ENCODE measurements around the gene TSEN2. TPM values are rescaled to one million over a fixed set of nuclear protein-coding genes. Genes with fewer than 3 reads are reported as not detected.
"Not testable (repeated sequence)": the region's sequence is repeated elsewhere in the genome, so short reads cannot be mapped to it uniquely, and the experiment has no call there.

TSEN2 gene
- 20.2 and 22.1 TPM in 2 replicates for total RNA-seq (2014; rRNA removed; shearing (Covaris generic))
- 34.0 and 44.9 TPM in 2 replicates for polyA plus RNA-seq (2014; cell fraction: nucleus; rRNA removed)

DNA sequence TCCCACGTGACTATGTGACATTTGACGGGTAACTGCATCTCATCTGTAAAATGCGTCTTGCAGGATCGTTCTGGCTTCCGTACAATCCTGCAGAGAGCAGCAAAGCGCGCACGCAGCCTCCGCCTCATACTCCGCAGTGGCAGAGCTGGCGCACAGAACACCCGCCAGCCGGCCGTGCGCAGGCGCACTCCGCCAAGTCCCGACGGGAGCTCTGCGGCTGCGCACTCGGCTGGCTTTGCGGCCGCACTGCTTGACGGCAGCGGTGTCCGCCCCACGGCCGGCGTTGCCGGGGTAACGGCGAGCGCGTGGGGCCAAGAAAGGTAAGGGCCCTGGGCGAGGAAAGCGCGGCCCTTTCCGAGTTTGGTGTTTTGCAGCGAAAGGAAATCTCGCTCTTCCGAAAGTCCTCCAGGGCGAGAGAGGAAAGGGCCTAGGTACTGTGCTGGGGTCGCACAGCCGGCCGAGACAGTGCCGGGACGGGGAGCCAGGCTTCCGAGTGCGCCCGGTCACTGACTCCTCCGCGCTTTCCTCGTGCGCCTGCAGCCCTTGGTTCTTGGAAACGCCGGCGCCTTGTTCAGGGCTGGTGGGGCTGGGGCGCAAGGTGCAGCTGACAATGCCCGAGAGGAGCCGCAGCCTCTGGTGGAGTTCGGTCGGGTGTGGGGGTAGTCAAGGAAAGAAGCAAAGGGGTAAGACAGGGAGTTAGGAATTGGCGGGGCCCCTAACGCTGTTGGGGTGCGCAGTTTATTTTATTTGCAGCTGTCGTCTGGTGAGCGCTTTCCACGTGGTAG, at the start of gene TSEN2:
Gene TSEN2, plus strand, starts transcription at position 283 of the 785 bp plus-strand sequence. CDS start 5,321 bp downstream, outside the sequence.
- DNase-seq (ENCODE audit: extremely low read depth, low read depth) = peak; percentile 85

DNA sequence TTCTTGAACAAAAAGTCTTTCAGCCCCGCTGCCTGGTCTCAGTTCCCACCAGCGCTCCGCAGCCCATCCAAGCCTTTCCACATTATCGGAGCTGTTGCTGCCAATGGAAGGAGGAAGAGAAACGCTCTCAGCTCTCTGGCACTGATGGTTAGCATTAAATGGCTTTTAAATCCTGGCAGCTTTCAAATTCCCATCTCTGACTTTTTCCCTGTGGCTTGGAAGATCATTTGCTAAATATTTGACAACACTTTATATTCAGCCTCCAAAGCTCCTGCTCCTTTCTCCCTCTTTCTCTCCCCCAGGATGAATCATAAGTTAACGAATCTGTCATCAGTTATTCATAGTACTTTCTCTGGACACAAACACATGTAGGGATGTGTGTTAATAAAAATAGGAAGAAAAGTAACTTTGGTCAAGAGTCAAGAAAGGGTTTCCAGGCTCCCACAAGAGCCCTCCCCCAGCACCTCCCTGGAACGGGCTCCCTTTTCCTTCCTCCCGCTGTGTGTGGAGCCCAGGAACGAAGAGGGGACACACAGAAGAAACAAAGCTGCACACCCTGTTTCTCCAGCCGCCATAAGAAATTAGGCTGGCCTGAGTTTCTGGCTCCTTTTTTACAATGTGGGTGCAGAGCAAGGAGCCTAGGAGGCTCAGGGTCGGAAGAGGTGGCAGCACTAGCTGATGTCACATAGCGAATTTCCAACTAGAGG, 47.6 kb upstream of the TSEN2 start:
- DNase-seq (ENCODE audit: extremely low read depth, low read depth) = no peak

DNA sequence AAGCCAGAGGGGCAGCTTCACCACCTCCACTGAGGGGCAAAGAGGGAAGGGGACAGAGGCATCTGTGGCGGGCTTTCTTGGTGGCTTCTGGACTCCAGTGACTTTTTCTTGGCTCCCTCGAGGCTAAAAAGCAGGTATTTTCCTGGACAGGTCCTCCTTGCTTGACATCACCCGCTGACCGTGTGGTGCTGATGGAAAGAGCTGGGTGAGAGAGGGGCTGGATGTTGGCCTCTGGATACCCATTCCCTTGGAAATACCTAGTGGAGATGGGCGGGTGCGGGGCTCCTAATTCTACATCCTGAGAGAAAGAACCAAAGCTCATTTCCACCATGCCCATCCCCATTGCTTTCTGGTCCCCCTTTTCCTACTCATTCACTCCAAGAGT, 47.1 kb upstream of the TSEN2 start:
- DNase-seq (ENCODE audit: extremely low read depth, low read depth) = no peak

DNA sequence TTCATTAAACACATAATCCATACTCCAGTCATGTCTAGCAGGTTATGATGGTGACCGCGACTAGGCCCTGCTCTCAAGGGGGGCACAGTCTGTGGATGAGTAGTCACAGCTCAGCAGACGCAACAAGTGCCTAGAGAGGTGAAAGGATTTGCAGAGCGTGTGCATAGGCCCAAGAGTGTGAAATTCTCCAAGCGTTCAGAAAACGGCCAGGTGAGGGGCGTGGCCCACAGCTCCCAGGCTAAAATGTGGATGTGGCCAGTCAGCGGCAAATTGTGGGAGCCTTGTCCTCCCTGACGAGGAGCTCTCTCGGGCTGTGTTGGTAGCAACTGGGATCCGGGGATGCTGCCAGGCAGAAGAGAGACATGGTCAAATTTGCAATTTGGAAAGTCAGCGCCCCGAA, 46.4 kb upstream of the TSEN2 start:
- no peak for DNase-seq (ENCODE audit: extremely low read depth, low read depth)

DNA sequence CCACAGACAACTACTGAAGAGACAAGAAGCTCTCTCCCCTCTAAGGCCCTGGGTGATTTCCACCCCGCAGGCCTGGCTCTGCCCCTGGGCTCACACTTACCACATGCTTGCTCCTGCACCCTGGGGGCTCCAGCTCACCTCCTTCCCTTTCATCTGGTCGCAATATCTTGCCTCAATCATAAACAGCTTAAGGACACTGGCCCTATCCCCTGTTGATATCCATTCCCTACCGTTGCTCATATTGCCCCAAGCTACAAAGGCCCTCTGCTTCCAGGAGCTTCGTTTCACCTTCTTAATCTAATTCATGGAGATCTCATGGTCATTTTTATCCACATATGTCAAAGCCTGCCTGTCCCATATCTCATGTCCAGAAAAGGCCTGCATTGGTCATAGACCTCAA, 46.0 kb upstream of the TSEN2 start:
- no peak for DNase-seq (ENCODE audit: extremely low read depth, low read depth)

DNA sequence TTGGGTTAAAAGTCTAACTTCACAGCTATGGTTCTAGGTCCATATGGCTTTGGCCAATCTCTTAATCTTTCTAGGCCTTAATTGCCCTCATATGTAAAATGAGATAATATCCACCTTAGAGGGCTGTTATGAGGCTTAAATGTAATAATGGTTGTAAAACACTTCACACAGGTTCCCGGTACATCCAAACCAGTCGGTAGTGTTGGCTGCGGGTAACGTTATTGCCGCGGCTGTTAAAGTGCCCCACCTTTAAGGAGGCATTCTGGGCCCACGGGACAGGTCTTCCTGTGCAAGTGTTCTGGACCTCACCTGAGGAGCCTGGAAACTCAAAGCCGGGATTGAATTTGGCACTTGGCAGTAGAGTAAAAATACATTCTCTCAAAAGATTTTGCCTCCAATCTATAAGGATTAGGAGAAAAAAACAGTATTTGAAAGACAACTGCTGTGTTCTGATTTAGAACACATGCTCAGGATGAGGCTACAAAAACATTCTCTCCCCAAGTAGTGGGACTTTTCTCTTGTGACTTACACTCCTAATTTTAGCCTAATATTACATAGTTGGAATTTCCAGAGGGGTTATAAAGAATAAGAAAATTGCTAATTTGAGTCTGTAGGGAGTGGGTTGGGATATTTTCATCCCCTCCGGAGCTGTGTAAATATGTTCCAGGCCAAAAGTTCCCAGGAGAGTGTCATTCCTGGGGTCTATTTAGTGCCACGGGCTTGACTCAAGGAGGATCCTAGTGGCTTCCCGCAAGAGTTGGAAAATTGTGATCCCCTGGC, 44.9 kb upstream of the TSEN2 start:
- DNase-seq (ENCODE audit: extremely low read depth, low read depth) = no peak

DNA sequence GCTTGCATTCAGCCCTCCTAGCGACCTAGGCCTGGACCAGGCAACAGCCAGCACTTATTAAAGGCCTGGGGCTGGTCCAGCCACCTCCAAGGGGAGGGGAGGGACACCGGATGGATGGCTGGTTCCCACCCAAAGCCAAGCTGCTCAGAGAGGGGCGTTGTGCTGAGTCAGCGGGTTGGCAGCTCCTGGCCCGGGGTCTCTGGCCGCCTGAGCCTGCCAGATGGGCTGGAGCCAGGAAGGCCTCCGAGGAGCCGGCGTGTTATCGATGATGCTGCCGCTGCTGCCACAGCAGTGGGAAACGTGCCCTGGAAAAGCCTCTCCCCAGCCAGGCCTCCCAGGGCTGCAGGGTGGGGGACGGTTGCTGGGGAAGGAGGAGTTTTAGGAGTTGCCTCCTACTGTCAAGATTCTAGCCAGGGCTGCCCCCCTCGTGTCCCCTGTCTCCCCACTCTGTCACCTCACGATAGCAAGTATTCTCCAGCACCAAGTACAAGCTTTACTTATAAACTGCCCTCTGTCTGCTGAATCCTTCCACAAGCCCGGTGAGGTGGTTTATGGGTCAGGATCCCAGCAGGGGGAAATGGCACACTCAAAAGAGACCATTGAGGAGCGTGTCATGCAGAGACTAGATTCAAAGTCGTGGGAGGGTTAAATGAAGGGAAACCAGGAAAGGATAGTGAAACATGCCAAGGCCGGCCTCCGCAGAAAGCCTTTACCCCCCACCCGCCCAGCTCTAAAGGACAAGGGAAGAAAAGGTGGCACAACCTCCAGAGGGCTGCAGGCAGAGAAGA, 43.2 kb upstream of the TSEN2 start:
- DNase-seq (ENCODE audit: extremely low read depth, low read depth) = no peak

DNA sequence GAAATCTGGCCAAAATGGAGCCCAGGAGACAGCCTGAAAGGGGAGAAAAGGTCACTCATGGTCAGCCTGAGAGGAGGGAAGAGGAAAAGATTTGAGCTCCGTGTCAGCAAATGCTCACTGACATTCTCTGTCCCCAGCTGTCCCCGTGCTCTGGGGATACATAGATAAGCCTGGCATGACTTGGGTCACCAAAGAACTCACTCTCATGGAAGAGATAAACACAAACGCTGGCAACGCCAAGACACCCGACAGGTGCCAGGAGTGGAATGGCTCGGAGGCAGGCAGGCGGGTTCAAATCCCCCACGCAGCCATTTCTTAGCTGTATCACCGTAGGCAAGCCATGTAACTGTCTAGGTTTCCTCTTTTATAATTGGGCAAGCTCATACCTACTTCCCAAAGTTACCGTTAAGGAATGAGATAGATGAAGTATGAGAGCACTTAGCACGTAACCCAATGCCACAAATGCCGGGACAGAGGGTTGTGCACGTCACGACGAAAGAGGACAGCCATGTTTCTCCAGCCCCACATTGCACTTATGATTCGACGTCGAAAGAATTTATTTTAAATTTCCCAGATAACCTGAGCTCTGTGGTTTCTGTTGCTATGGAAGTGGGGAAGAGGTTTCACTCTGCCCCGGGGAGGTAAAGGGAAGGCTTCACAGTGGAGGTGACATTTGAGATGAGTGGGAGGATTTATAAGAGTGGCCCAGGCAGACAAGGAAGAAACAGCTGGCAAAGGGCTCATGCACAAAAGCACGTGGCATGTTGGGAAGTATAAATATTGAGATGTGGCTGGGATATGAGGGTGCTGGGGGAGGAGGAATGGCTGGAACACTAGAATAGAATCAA, 41.4 kb upstream of the TSEN2 start:
- DNase-seq (ENCODE audit: extremely low read depth, low read depth) = no peak

DNA sequence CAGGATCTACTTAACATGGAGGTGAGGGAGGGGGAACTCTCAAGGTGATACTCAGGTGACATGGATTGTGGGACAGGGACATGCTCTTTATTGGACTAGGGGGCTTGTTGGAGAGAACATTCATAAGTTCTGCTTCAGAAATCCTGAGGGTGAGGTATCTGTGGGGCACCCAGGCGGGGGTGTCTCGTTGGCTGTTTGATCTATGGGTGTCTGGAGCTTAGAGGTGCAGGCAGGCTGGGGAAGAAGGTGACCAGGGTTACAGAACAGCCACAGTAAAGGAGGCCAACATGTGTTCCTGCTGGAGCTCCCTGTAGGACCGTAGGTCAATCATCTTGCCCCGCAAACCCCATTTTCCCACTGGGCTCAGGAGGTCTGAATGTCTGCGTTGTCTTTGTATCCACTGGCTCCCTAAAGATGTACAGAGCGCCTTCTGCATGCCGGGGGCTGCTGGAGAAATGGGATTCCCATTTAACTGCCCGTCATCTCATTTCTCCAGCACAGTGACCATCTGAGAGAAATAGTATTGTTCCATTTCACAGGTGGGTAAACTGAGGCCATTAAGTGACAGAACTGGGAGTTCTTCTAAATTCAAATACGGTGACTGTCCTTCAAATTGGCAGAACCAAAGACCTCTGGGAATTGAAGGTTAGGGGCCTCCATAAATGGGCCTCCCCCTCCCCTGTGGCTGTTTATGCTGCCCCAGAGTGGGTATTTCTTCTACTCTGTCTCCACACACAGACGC, 40.3 kb upstream of the TSEN2 start:
- DNase-seq (ENCODE audit: extremely low read depth, low read depth) = no peak

DNA sequence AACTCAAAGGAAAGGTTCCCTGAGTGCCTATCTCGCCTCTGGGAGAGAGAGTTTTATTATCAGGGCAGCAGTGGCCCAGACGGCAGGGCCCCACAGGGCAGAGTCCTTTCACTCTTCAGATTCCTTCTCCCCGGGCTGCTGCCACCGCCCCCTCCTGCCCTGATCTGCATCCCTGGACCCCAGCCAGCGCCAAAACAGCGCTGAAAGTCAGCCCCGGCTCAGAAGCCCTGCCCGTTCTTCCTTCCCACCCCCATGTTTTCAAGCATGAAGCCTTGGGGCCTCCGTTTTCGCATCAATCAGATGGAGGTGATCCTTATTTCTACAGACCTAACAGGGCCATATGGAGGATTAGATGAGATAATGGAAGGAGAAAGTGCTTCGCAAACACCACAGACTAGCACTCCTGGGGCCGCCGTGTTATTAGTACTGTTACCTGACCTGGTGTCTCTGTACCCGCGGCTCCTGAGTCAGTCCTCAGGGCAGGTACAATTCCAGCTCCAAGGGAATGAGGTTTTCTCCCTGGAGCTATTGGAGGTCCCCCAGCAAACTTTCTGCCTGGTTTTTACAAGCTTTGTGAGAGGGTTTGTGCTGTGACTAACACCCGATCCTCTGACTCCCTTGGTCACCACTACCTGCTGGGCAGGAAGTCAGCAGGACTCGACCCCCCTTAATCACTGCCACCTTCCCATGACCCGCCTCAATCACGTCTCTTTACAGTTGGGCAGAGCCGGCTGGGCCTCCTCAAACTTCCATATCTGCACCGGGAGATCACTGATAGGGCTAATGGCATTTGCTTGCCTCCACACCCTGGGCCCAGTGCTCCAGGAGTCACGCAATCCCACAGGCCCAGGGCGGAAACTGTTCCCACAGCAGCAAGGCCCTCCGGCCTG, 39.5 kb upstream of the TSEN2 start:
- no peak for DNase-seq (ENCODE audit: extremely low read depth, low read depth)

DNA sequence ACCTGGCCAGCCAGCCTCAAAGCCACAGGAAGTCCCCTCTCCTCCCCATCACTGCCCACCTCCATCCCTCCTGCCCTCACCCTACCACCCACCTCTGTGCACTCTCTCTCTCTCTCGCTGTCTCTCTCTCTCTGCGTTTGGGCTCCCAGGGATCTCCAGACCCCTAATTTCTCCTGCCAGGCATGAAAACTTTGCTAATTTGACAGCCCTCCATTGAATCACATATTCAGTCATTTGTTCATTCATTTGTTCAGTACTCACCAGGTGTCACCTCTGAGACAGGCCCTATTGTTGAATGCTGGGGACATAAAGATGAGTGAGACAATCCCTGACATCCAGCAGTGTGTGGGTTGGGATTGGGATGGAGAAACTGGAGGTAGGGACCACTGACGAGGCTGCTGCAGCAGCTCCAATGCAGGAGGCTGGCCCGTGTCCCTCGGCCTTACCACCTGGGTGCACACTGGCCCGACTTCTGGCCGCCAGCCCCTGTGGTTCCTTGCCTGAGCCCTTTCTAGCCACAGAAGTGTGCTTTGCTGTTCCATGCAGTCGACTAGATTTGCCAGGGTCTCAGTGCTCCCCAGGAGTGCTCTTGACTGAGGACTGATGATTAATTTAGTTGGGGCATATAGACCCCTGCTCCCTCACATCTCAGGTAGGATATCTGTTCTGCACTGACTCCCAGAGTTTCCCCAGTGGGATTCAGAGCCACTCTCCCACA, 38.6 kb upstream of the TSEN2 start:
- no peak for DNase-seq (ENCODE audit: extremely low read depth, low read depth)

DNA sequence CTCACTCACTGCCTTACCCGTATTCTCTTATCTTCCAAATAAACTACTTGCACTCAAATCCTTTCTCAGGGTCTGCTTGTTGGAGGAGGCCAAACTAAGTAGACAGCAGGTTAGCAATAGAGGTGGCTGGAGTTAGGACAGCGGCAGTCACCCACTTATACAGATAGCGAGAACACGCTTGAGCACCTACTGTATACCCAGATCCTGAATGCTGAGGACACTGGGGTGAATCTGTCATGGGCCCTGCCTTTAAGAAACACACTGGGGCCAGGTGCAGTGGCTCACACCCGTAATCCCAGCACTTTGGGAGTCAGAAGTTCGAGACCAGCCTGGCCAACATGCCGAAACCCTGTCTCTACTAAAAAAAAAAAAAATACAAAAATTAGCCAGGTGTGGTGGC, 38.0 kb upstream of the TSEN2 start:
- no peak for DNase-seq (ENCODE audit: extremely low read depth, low read depth)

DNA sequence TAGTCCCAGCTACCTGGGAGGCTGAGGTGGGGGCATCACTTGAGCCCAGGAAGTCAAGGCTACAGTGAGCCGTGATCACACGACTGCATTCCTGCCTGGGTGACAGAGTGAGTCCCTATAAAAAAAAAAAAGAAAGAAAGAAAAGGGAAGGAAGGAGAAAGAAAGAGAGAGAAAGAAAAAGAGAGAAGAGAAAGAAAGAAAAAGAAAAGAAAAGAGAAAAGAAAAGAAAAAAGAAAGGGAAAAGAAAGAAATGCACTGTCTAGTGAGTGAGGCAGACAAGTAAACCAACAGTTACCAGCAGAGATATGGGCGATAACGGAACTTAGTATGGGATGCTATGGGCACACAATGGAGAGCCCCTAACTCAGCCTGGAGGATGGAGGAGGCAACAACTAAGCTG, 37.2 kb upstream of the TSEN2 start:
- DNase-seq (ENCODE audit: extremely low read depth, low read depth) = no peak

DNA sequence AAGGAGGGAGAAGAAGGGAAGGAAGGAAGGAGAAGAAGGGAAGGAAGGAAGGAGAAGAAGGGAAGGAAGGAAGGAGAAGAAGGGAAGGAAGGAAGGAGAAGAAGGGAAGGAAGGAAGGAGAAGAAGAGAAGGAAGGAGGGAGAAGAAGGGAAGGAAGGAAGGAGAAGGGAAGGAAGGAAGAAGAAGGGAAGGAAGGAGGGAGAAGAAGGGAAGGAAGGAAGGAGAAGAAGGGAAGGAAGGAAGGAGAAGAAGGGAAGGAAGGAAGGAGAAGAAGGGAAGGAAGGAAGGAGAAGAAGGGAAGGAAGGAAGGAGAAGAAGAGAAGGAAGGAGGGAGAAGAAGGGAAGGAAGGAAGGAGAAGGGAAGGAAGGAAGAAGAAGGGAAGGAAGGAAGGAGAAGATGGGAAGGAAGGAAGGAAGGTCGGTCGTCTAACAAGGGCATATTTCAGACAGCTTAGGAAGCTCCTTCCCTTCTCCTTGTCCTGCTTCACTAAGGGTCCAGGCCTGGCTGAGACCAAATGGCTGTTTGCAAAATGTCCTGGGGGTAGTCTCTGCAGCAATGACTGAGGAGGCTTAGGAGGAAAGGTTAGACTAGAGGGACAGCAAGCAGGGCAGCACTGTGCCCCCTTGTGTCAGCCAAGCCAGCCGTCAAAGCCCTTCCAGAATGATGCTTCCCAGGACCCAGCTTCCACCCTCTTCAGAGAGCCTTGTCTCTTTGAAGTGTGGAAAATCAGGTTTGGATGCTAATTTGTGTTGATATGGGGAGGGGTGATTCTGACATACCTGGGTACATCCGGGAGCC, 35.7 kb upstream of the TSEN2 start:
- not testable (repeated sequence) for DNase-seq (ENCODE audit: extremely low read depth, low read depth)

DNA sequence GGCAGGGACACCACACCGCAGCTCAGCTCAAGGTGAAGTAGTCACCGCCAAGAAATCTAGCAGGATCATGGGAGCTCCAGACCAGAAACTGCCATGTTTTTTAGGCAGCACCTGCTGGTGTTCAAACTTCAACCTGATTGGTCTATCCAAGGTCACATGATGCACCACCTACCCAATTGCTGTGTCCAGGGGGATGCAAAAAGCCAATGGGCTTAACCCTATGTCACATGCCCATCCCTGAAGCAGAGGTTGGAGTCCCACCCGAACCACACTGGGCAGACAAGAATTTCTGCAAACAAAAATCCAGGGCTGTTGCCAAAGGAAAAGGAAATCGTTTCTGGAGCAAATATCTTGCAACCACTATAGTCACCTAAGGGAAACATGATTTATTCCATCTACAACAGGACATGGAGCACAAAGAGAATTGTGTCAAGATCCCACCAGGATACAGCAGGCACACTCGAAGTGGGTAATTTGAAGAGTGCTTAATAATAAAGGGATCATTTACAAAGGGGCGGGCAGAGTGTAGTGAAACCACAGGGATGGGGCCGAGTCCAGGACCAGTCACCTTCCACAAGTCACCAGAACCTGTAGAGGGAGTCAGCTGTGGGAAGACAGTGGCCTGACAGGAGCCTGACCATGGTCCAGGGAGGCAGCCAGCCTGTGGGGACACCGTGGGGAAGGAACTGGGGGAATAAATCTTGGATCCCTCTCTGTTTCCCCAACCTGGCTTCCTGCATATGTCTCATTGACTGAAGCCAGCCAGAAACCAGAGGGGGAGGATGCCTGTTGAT, 34.2 kb upstream of the TSEN2 start:
- no peak for DNase-seq (ENCODE audit: extremely low read depth, low read depth)

DNA sequence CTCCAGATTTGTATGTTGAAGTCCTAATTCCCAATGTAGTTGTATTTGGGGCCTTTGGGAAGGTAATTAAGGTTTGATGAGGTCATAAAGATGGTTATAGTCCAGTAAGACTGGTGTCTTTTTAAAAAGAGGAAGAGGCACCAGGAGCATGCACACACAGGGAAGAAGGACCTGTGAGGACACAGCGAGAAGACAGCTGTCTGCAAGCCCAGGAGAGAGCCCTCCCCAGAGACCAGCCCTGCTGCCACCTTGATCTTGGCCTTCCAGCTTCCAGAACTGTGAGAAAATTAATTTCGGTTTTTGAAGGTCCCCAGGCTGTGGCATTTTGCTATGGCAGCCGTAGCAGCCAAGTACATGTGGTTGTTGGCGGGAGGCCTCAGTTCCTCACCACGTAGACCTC, 32.8 kb upstream of the TSEN2 start:
- DNase-seq (ENCODE audit: extremely low read depth, low read depth) = no peak
